GM19397 (cell line): ENCODE results near the gene RNASEL.

ENCODE experiments used
- ATAC-seq: cut with Tn5 transposase; IDR thresholded peaks from one replicate; pipeline ENCODE4 v1.9.1; 2021; ENCODE audit warnings: mild to moderate bottlenecking, moderate library complexity; ENCODE audit not compliant: unreplicated experiment

The RNASEL gene

DNA sequence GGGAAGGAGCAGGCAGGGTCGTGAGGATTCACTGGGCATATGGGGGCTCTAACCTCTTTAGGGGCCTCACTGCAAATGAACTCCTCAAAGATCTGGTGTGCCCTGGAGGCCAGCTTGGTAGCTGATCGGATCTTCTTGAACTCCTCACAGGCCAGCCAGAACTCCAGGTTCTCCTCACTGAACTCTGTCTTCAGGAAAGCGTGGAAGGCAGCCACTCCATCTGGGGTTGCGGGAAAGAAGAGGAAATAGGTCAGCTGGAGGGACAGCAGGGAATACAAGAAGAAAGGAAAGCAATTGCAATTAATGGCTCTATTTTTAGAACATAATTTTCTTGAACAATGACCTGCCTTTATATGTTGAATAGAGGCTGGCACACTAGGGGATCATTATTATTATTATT is 12.9 kb upstream of the RNASEL start:
- no peak for ATAC-seq

DNA sequence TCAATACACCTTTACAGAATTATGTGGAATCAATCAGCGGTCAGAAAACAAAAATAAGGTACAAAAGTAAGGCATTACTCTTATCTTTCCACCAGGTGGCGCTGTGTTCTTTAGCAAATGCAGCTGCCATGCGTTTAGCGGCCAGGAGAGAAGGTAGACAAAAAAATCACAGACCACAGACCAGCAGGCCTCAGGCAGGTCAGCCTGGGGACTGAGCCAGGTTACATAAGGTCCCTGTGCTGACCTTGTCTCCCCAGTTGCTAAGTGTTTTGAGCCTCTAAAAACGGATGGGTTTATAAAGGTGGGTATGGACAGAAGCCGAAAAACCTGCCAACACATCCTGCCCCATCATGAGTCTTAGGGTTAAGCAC is 12.3 kb upstream of the RNASEL start:
- no peak for ATAC-seq

DNA sequence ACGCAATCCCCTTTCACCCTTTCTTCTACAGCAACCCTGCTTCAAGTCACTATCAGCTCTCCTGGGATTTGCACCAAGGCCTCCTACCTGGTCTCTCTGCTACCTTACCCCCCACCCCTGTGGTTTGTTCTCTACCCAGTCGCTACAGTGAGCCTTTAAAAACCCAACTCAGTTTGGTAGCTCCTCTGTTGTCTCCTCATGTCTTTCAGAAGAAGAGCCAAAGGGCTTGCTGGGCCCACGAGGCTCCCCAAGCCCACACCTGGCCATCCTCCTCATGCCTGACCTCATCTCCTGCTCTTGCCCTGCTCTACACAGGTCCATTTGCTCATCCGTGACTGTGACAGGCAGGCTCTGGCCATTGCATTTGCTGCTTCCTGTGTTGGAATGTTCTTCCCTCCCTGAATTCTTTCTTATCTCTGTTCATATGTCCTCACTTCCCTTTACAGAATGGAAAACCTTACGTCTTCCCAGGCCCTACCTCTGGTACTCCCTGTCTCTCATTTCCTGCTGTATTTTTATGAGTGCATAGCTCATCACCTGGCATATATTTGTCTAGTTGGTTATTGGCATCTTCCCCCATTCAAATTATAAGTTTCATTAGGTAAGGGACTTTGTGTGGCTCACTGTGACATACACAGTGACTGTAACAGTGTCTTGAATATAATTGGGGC is 11.8 kb upstream of the RNASEL start:
- no peak for ATAC-seq

DNA sequence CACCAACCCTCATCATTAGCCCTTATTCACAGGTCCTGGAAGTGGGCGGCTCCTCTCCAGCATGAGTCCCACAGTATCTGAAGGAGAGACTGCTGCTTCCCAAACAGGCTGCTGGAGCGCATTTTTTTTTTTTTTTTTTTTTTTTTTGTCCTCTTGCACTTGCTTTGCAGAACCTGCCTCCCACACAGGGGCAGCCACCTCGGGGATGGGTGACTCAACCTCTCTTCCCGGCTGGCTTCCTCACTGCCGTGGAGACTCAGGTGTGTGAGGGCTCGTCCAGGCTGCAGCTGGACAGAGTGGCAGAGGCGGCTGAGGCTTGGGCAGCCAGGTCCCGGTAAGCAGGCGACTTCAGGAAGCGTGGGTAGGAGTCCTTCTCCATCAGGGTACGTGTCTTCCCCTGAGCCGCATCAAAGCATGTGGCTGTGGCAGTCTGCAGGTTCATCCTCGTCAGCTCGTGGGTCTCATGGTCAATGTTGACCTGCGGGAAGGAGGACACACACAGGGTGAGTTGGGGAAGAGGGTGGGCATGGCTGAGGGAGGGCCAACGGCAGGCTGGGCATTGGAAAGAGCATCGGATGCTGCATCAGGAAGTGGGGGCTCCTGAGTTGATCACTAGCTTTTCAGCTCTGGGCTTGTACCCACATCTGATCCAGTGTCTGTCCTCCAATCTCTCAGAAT is 11.1 kb upstream of the RNASEL start:
- ATAC-seq: no peak

DNA sequence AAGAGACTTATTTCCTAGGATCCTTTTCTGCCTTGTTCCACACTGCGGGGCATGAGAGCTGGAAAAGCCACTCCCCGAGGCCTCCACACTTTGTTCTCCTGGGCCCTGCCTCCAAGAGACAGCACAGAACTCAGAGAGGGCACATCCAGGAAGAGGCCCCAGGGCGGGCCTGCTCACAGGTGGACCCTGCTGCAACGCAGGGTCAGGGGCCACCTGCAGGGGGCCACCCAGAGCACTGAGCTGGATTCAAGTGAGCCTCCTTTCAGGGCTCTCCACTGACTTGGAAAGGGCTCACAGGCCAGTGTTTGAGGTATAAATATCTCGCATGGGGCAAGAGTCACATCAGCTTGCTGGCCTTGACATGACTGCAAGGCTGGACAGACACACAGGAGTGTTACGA is 10.3 kb upstream of the RNASEL start:
- ATAC-seq: no peak

DNA sequence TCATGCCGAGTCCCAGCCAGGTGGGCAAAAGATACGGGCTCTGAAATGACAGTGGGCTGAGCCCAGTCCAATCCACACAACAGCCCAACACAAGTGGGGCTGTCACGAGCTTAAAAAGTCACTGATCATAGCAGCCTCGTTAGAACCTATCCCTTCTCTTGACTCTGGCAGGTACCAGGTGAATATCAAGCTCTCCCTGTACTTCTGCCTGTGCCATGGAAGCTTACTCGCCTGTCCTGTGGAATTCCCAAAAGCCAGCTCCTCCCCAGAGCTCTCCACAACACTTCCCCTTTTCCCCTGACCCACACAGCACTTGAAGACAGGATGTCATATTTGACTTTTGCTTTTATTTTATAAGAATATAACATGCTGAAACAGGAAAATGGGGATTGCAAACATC is 9.2 kb upstream of the RNASEL start:
- ATAC-seq: no peak

DNA sequence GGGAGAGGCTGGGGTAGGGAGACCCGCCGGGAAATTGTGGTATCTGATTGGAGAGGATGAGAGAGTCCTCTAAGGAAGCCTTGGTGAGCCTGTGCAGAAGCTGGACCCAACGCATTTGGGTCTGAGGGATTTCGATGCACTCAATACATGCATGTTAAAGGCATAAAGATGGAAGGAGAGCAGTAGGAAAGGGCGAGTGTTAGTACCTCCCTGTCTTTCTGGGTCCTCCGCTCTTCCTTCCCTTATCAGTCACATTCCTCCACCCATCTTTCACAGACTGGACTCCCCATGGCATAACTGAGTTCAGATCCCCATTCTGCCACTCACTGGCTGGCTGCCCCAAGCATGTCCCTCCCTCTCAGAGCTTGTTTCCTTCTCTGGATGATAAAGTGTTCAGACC is 7.9 kb upstream of the RNASEL start:
- no peak for ATAC-seq

DNA sequence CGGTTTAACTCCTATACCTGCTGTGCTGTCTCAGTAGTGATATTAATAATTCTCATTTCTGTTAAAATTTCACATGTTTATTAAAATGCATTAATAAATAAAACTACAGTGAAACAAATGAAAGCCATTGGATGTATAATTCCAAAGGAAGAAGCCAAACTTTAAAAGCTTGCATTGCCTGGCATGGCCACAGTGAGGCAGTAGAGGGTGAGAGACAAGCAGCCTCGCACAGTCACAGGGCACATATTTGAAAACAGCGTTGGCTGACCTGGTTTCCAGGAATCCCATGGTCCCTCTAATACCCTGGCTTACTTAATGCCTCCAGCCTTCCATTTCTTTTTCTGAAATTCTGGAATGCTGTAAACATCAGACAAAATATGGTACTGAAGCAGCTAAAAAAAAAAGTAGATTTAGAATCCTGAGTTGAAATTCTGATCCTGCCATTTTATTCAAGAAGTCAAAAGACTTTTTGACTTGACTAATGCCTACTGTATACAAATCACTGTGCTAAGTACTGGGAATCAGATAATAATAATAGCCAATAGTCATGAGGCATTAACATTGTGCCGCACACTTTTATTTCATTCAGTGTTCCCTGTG is 6.7 kb upstream of the RNASEL start:
- no peak for ATAC-seq

DNA sequence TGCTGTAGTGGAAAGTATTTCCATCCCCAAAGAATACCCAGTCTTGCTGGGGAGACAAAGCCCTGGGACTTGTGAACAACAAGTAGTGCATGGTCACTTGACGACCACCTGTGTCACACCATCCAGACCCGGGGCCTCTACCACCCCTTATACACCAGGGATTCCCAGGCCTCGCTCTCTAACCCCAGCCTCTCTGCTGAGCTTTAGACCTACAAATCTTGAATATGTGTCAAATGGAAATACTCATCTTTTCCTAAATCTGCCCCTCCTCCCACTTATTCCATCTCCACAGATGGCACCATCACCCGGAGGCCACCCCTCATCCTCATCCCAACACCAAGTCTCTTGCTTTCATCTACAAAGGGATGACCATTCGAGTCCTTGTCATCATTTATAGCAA is 875 bp upstream of the RNASEL start:
- no peak for ATAC-seq

DNA sequence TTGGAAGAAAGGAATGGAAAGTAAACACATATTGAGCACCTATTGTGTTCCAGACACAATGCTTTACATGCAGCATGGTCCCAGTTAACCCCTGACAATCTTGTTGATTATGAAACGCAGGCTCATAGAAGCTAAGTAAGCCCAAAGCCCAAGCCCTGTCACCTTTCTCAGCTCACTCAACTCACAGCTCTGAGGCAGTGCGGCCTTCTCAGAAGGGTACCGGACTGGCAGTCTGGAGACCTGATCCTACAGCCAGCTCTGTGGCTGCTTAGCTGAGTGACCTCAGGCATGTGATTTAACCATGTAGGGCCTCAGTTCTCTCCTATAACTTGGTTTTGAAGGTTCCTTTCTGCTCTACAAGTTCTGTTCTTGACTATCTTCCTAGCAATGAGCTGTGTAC is 464 bp upstream of the RNASEL start:
- ATAC-seq: no peak

DNA sequence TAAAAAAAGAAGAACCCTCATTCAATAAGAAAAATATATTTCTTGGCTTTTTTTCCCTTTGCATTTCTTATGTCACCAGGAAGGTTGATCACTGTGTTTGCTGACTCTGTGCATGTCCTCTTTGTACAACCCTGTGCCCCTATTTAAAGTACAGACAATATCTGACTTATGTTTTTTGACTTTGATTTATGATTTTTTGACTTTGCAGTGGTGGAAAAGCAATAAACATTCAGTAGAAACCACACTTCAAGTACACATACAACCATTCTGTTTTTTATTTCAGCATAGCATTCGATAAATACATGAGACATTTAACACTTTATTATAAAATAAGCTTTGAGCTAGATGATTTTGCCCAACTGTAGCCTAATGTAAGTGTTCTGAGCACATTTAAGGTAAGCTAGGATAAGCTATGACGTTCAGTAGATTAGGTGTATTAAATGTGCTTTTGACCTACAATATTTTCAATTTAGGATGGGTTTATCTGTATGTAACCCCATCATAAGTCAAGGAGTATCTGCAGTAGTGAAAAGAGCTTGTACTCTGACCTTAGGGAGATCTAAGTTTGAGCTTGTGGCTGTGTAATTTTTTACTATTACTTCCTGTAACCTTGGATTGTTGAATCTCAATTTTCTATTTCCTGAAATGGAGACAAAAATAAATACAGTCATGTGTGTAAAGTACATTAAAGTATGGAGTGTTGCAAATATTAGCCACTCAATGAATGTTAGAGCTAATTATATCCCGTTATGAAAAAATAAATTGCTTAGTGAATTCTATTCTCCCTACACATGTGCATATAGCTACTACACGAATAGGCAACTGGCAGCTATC is 1.2 kb downstream of the RNASEL start:
- ATAC-seq: no peak

DNA sequence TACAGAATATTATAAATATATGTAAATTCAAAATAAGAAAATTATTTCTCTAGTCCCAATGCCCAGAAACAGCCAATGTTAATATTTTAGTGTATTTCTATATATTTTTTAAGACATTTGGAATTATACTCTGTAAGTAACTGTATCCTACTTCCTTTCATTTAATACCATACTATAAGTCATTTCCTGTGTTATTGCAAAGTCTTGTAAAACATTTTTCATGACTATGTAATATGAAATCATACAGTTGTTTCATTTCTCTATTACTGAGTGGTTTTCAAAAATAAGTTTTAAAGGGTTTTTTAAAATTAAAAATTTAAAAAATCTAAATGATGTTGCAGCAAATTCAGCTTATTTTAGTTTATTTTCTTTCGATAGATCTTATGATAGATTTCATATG is 2.0 kb downstream of the RNASEL start:
- no peak for ATAC-seq

DNA sequence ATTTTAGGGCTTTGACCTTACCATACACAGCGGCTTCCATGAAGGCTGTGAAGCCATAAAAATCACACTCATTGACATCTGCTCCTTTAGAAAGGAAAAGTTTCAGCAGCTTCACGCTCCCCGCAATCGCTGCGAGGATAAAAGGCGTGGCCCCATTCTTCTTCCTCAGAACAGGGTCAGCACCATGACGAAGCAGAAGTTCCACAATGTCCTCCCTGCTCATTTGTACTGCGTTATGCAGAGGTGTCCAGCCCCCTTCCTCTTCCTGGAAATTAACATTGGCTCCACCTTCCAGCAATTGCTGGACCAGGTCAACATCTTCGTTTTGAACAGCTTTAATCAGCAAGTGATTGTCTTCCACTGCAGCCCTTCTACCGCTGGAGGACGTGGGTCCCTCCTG is 2.7 kb downstream of the RNASEL start:
- no peak for ATAC-seq

DNA sequence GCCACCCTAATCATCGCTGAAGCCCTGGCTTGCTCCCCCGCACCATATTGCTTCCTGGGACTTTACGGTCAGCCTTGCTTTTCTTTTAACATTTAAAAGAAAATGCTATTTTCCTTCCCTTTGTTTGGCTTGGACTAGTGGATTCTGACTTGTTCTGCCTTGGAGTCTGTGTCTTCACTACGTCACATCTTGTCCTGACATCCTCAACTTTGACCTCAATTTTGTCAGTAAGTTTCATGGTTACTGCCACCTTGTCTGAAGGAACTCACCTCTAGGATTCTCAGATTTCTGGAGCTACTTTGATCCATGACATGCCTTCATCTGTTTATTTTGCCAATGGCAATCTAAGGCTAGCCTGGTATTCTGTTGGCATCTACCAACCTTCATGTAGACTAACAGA is 4.3 kb downstream of the RNASEL start:
- ATAC-seq: no peak

DNA sequence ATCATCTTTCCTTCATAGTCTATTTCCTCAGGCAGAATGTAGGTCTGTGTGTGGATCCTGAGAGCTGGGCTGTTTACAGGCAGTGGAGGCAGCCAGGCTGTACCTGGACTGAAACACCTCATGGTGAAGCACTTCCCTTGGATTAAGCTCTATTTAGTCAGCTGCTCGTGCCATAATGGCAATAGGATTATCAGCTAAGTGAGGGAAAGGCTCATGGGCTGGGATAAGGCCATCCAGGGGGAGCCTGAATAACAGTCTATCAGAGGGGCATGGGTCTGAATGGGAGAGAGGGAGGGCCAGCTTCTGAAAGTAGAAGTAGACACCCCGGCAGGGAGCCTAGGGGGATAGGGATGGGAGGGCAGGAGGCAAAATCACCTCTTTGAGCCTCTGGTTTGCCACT is 8.3 kb downstream of the RNASEL start:
- ATAC-seq: no peak

DNA sequence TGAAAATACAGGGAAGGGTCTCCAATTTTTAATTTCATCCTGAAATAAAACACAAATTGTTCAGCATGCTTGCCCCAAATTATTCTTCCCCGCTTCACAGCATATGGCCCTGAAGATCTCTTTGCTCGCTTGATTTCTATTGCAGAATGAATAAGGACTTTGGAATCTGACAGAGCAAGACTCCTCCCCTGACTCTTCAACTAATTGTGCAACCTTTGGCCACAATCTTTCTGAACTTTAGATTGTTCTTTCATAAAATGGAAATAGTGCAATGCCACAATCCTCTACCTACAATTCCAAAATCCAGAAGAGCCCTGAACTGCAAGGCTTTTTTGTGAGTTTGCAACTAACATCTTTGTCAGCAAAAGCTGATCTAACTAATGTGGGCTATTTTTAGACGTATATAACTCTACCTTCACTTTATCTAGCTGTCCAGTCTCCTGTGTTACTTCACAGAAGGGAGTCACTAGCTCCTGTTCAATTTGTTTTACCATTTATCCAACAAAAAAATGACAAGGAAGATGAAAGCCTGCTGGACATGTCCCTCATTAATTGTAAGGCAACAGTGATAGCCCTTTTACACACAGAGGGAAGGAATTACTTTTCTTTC is 13.4 kb downstream of the RNASEL start:
- no peak for ATAC-seq

DNA sequence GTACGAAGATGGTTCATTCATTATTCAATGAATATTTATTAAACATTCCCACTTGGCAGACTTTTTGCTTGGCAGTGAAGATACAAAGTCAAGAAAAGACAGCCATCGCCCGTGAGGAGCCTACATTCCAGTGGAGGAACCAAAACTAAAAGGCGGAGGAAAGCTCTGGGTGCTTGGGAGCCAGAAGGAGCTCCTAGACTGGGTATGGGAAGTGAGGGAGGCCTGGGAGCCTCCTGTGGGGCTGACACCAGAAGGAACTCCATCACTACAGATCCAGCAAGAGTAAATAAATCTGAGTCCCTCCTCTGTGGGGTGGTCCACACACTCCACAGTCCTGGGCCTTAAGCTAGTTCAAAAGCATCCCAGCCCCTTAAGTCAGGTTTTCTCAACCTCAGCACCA is 14.9 kb downstream of the RNASEL start:
- no peak for ATAC-seq

DNA sequence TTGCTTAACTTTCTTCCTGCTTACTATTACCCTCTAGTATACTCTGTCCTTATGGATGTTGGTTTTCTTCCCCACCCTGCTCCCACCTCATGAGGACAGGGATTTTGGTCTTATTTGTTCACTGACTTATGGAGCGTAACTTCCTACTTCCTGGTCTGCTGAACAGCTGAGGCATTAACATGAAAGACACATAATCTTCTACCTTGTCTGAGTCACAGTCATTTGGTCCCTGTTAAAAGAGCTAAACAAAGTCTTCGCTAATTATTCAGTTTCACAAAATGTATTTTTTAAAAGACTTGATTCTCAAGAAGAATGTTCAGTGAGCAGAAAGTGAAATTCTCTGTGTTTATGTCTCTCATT is 18.5 kb downstream of the RNASEL start:
- ATAC-seq: no peak

DNA sequence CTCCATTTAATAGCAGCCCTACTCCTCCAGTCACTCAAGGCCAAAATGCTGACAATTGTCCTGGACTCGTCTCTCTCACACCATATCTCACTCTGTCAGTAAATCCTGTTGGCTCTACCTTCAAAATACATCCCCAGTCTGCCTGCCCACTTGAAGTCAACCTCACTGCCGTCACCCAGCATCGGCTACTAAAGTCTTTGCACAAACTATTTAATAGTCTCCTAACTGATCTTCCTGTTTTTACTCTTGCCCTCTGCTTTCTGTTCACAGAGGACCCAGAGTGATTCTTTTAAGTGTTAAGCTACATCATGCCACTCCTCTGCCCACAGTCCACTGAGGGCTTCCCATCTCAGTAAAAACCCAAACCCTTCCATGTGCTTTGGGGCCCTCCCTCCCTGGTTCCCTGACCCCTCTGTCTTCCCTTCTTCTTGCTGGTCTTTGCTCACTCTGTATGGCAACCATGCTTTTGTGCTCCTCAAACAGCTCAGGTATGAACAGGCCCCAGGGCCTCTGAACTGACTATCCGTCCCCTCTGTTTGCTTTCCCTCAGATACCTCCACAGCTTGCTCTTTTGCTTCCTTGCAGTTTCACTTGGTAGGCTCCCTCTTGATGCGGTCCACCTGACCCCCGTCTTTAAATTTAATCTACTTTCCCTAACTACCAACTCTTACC is 19.0 kb downstream of the RNASEL start:
- no peak for ATAC-seq

DNA sequence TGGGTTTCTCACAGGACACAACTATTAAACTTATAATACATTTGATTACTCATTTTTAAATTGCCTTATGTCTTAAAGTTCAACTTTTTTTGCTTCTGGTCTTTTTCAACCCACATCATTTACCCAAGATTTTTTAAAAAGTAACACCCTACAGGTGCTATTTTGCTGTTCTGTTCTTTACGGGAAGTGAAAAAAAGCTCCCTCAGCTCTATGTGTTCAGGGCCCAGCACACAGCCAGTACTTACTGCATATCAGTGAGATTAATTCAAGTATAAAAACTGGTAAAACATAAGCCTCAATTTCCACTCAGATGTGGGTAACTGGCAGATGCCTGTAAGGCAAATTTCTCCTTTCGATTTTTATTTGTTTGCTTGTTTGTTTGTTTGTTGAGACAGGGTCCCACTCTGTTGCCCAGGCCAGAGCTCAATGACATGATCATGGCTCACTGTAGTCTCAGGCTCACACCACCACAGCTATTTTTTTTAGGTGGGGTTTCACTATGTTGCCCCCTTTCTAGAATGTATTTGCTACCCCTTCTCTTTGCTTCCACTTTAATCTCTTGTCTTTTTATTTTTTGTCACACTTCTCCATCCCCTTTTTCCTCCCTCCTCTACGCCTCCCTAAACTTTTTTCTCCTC is 20.3 kb downstream of the RNASEL start:
- no peak for ATAC-seq
